ENCODE results near the gene UGT1A6.

GRCh38 chr2:233760043-233760442 lies 67.4 kb downstream of the UGT1A6 start, which contains the start of gene UGT1A1:
- TF ChIP-seq USF2 (IDR thresholded peaks at IDR 0.05; ENCODE audit: borderline replicate concordance, low read depth, low read length), result no peak
- TF ChIP-seq POLR2AphosphoS5 (IDR thresholded peaks at IDR 0.05; ENCODE audit: low read depth, low read length), result no peak
- no peak for TF ChIP-seq CTCF (IDR thresholded peaks at IDR 0.05)
- TF ChIP-seq IRF3 (IDR thresholded peaks at IDR 0.05; ENCODE audit: low read depth, low read length), result no peak
- TF ChIP-seq REST (IDR thresholded peaks at IDR 0.05; ENCODE audit: low read depth, low read length), result no peak
- TF ChIP-seq EP300 (IDR thresholded peaks at IDR 0.05; ENCODE audit: borderline replicate concordance in 1 of 2, low read depth in 1 of 2, low read length in 1 of 2), result no peak

Data from SK-N-SH (cell line).